GM23338 (cell line): ENCODE measurements around the gene ANP32A.

ENCODE experiments used
- TF ChIP-seq, protein P1 (sequence below), 2 experiments: fragments of 200-600 bp in 1 of 2; sonication (generic) in 1 of 2; conservative IDR thresholded peaks; 2 replicates each; pipeline versions ENCODE4 v1.5.1 to v1.6.1; 2016 to 2017; ENCODE audit warnings: antibody characterized with exemption in 2 of 2, low read depth in 2 of 2, mild to moderate bottlenecking in 2 of 2, moderate library complexity in 1 of 2
- TF ChIP-seq, protein P2 (sequence below): IDR thresholded peaks from one replicate; pipeline ENCODE4 v1.6.1; 2018; ENCODE audit warnings: antibody characterized with exemption; ENCODE audit not compliant: unreplicated experiment

DNA sequence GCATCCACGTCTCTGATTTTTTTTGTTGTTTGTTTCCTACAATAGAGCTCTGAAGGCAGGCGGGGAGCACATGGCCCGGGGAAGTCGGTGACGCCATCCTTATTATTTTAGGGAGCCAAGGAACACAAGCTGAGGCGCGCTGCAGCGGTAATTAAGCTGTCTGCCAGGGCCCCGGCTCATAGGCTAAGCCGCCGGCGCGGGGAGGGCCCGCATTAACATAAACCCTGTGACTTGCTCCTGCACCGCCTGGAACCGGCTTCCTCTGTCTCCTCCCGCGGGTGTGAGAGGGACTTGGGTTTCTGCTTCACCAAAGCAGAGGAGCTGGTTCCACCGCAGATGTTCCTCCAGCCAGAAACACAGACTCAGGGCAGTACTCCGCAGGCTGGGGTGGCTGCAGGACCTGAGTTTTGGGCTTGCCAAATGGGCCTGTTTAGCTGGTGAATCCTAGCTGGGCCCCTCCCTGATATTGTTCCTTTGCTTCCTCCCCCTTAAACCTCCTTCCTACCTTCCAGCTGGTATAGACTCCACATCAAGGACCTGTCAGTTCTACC, 25.3 kb downstream of the ANP32A start:
- TF ChIP-seq, protein P1, sequence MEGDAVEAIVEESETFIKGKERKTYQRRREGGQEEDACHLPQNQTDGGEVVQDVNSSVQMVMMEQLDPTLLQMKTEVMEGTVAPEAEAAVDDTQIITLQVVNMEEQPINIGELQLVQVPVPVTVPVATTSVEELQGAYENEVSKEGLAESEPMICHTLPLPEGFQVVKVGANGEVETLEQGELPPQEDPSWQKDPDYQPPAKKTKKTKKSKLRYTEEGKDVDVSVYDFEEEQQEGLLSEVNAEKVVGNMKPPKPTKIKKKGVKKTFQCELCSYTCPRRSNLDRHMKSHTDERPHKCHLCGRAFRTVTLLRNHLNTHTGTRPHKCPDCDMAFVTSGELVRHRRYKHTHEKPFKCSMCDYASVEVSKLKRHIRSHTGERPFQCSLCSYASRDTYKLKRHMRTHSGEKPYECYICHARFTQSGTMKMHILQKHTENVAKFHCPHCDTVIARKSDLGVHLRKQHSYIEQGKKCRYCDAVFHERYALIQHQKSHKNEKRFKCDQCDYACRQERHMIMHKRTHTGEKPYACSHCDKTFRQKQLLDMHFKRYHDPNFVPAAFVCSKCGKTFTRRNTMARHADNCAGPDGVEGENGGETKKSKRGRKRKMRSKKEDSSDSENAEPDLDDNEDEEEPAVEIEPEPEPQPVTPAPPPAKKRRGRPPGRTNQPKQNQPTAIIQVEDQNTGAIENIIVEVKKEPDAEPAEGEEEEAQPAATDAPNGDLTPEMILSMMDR (conservative IDR thresholded peaks at IDR 0.05; ENCODE audit: low read depth in 2 of 2), result no peak
- TF ChIP-seq, protein P2, sequence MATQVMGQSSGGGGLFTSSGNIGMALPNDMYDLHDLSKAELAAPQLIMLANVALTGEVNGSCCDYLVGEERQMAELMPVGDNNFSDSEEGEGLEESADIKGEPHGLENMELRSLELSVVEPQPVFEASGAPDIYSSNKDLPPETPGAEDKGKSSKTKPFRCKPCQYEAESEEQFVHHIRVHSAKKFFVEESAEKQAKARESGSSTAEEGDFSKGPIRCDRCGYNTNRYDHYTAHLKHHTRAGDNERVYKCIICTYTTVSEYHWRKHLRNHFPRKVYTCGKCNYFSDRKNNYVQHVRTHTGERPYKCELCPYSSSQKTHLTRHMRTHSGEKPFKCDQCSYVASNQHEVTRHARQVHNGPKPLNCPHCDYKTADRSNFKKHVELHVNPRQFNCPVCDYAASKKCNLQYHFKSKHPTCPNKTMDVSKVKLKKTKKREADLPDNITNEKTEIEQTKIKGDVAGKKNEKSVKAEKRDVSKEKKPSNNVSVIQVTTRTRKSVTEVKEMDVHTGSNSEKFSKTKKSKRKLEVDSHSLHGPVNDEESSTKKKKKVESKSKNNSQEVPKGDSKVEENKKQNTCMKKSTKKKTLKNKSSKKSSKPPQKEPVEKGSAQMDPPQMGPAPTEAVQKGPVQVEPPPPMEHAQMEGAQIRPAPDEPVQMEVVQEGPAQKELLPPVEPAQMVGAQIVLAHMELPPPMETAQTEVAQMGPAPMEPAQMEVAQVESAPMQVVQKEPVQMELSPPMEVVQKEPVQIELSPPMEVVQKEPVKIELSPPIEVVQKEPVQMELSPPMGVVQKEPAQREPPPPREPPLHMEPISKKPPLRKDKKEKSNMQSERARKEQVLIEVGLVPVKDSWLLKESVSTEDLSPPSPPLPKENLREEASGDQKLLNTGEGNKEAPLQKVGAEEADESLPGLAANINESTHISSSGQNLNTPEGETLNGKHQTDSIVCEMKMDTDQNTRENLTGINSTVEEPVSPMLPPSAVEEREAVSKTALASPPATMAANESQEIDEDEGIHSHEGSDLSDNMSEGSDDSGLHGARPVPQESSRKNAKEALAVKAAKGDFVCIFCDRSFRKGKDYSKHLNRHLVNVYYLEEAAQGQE, result no peak
